Measurements from ENCODE around the gene GALNTL6.

GALNTL6 gene

GRCh38 chr4:171812665-171813525, at the start of gene GALNTL6:
Gene GALNTL6, plus strand, starts transcription at chr4:171813404.
- DNase-seq, result no peak

GRCh38 chr4:171765514-171765913, 47.7 kb upstream of the GALNTL6 start:
- no peak for DNase-seq

GRCh38 chr4:171774642-171775190, 38.5 kb upstream of the GALNTL6 start:
- no peak for DNase-seq

GRCh38 chr4:171779301-171779700, 33.9 kb upstream of the GALNTL6 start:
- DNase-seq, result no peak

GRCh38 chr4:171785388-171785787, 27.8 kb upstream of the GALNTL6 start:
- no peak for DNase-seq

GRCh38 chr4:171793723-171794122, 19.5 kb upstream of the GALNTL6 start:
- no peak for DNase-seq

- DNase-seq, result no peak
Observed at GRCh38 chr4:171794528-171794927, 18.7 kb upstream of the GALNTL6 start.

- DNase-seq, result no peak
Observed at GRCh38 chr4:171809854-171810253, 3.4 kb upstream of the GALNTL6 start.

GRCh38 chr4:171812333-171812664, 905 bp upstream of the GALNTL6 start:
- no peak for DNase-seq

GRCh38 chr4:171813526-171814250, 484 bp downstream of the GALNTL6 start:
- no peak for DNase-seq

- DNase-seq, result no peak
Observed at GRCh38 chr4:171814545-171814944, 1.3 kb downstream of the GALNTL6 start.

- no peak for DNase-seq
Observed at GRCh38 chr4:171817026-171817425, 3.8 kb downstream of the GALNTL6 start.

GRCh38 chr4:171834640-171835039, 21.4 kb downstream of the GALNTL6 start:
- no peak for DNase-seq

- DNase-seq, result no peak
Observed at GRCh38 chr4:171843456-171843855, 30.3 kb downstream of the GALNTL6 start.

- no peak for DNase-seq
Observed at GRCh38 chr4:171846232-171846631, 33.0 kb downstream of the GALNTL6 start.

GRCh38 chr4:171846893-171847292, 33.7 kb downstream of the GALNTL6 start:
- DNase-seq, result no peak

- no peak for DNase-seq
Observed at GRCh38 chr4:171847751-171848150, 34.5 kb downstream of the GALNTL6 start.

- DNase-seq, result no peak
Observed at GRCh38 chr4:171849686-171850222, 36.5 kb downstream of the GALNTL6 start.

- no peak for DNase-seq
Observed at GRCh38 chr4:171851295-171851694, 38.1 kb downstream of the GALNTL6 start.

- no peak for DNase-seq
Observed at GRCh38 chr4:171857302-171858012, 44.3 kb downstream of the GALNTL6 start.

GRCh38 chr4:171875291-171875690, 62.1 kb downstream of the GALNTL6 start:
- DNase-seq, result no peak

GRCh38 chr4:171876636-171877035, 63.4 kb downstream of the GALNTL6 start:
- no peak for DNase-seq

GRCh38 chr4:171880136-171880535, 66.9 kb downstream of the GALNTL6 start:
- peak; percentile 4 for DNase-seq

Measured in HCEC 1CT (cell line).